ENCODE results near the gene IGSF9.

IGSF9 gene

DNA sequence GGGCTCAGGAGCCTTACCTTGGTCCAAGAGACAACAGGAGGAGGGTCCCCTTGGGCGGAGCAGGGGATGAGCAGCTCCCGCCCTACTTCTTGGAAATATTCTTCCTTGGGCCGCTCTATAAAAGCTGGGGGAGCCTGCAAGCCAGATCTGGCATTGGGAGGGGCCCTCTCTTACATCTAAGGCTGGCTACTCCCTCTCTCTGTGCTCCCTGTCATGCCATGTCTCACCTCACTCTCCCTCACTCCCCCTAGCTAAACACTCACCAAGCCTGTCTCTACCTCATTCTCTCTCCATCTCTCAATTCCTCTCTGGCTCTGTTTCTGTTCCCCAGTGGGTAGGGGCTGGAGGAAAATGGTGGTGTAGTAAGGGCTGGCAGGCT lies 13.6 kb downstream of the IGSF9 start:
- DNase-seq: no peak

DNA sequence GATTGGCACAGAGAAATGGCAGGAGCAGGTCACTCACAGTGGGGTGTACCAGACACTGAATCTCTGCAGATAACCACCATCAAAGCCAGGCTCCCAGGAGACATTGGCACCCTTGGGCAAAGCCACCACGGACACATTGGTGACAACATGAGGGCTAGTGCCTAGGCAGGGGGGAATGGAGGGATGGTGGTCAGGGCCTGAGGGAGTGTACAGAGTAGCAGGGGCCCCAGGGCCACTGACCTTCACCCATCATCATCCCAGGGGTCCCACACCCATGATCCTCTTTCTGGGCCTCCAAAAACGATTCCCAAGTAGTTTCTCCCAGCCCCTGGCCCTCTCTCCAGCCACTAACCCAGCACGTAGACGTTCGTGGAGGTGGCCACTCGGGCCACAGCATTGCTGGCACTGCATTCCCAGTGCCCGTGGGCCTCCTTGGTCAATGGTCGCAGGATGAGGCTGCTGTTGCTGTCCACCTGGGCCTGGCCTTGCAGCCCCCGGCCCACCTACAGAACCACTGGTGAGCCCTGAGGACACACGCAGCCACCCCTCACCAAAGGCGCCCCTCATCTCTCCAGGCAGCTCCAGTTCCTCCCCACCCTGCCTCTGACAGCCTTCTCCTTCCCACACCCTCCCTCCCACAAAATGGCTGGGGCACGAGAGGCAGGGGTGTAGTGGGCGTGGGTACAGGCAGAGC lies 14.2 kb downstream of the IGSF9 start:
- no peak for DNase-seq

DNA sequence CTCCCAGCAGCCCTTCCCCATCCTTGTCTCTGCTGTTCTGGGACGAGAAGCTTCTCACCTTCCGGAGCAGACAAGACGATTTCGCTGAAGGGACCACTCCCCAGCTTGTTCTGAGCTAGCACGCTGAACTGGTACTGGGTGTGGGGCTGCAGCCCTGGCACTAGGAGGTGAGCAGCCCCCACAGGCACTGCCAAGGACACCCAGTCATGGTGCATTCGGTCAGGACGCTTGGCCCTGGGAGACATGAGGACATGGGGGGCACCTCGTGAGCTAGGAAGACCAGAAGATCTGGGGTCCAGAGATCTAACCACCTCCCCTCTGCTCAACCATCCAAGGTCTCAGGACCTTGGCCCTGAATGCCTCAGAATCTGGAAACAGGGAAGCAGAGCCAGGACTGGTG lies 14.8 kb downstream of the IGSF9 start:
- no peak for DNase-seq

- DNase-seq: no peak
Observed at GRCh38 chr1:159930216-159930615, 15.2 kb downstream of the IGSF9 start.

DNA sequence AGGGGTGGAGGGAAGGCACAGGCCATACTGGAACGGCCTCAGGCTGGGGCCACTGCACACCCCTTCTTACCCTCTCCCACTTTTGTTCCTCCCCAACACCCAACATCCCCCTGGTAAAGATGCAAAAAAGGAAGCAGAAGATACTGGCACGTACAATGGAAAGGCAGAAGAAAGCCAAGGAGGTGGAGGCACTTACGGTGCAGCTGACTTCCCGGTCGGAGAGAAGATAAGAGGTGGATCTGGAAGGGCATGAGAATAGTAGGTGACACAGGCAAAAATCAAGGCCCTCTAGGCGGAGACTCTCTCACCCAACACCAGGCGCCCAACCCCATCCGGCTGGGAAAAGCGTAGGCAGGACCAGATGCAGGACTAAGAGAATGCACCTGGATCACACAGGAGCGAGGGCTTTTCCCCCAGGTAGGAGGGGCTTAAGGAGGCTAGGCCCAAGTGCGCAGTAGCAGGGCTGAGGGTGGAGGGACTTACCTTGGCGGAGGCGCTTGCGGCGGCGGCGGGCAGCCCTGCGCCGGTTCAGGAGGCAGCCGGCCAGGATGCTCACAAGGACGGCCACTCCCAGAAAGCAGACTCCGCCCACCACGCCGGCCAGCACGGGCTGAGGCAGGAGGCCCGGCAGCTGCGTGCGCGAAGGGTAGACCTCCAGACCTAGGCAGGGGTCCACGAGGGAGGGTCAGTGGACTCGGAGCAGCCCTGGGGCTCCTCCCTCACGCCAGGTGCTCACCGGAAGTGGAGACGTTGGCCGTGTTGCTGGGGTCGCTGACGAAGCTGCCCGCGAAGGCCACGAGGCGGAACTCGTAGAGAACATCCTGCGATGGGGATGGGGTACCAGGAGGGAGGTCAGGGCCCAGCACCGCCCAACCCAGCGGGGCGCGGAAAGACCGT lies 16.0 kb downstream of the IGSF9 start:
- no peak for DNase-seq

- no peak for DNase-seq
Observed at GRCh38 chr1:159928491-159929050, 16.8 kb downstream of the IGSF9 start.

DNA sequence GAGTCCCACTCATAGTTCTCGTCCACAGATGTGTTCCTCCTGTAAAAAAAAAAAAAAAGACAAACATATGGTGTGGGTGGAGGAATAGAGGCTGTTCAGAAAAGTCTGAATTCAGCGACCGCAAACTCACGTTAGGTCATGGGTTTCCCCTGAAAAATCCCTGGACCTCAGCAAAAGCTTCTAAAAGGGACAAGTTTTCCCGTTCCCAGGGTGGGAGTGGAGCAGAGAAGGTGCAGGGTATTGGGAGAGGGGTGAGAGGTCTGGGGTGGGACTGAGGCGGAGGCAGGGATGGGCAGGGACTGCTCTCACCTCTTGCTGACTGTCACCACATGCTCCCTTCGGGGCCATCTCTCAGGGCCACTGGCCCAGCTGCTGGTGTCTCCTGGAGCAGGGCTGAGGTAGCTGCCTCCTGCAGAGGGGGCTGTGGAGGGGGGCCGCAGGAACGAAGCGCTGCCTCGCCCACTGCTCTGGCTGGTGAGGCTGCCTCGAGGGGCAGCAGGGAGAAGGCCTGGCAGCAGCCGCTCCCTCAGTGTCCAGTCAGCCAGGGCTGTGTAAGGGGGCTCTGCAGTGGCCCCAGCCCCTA lies 17.5 kb downstream of the IGSF9 start:
- no peak for DNase-seq

GRCh38 chr1:159927211-159927848 lies 18.1 kb downstream of the IGSF9 start:
- DNase-seq: no peak

DNA sequence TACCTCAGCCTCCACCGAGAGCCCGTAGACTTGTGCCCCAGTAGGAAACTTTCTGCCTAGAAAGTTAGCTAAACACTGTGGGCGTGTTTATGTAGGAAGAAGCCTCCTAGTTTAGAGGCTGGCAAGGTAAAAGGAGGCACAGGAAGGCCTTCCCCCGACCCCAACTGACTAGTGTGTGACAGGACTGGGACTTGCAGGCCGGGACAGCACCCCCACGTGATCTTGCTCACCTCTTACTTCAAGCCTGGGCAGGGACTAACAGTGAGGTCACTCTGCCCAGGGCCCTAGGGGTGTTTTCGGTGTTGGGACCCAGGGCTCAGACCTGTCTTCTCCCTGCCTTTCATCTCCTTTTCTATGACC lies 19.7 kb downstream of the IGSF9 start:
- DNase-seq: no peak

GRCh38 chr1:159924791-159925718 lies 20.4 kb downstream of the IGSF9 start, which contains the start of gene TAGLN2:
Gene TAGLN2, minus strand, starts transcription at chr1:159925507. Its CDS starts 4,998 bp downstream, at chr1:159920509.
- no peak for DNase-seq

- DNase-seq: no peak
Observed at GRCh38 chr1:159924025-159924790, 21.2 kb downstream of the IGSF9 start.

DNA sequence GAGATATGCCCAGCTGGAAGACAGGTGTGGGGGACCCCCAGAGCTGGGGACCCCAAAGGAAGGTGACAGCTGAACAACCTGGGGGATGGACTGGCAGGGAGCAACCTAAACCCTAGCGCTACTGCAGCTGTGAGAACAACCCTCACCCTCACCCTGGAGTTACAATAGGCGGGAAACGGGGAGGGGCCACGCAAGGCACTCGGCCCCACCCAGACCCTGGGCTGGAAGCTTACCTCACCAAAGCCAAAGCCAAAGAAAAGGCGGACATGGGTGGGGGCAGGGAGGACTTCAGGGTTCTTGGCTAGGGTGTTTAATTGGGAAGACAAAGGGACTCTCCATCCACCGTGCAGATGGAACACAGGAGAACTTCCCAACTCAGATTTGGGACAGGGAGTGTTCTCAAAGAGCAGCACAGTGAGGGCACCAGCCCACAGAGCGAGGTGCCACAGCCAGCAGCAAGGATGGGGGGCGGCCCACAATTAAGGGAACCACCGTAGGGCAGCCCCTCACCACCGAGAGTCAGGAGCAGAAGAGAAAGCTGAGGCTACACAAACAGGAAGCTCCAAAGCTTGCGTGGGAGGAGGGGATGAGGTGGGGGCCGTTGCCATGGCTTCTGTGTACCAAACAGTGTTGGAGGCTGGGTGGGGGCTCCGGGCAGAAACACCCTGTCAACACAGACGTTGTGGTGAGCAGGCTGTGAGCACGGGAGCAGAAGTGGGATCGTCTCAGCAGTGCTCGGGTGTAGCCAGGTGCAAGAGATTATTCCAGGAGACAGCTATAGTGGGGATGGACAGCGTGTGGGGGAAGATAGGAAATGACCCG lies 22.0 kb downstream of the IGSF9 start:
- no peak for DNase-seq

GRCh38 chr1:159922511-159923202 lies 22.8 kb downstream of the IGSF9 start:
- DNase-seq: no peak

GRCh38 chr1:159921700-159922504 lies 23.5 kb downstream of the IGSF9 start:
- DNase-seq: no peak

GRCh38 chr1:159921251-159921650 lies 24.2 kb downstream of the IGSF9 start:
- no peak for DNase-seq

DNA sequence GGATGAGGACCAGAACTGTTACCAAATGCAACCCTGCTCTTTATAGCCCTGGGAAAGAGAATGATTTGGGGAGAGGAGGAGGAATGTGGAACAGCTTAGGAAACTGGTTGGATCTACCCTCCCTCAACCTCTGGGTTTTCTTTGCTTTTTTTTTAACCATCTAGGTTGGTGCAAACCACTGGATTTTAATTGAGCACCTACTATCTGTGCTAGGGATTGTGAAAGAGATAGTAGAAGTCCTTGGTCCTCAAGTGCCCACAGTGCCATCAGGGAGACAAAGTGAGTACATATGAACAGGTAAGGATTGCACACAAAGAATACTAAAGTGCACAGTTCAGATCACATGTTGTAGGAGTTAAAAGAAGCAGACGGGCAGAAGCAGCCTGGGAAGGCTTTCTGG lies 24.8 kb downstream of the IGSF9 start:
- DNase-seq: no peak

DNA sequence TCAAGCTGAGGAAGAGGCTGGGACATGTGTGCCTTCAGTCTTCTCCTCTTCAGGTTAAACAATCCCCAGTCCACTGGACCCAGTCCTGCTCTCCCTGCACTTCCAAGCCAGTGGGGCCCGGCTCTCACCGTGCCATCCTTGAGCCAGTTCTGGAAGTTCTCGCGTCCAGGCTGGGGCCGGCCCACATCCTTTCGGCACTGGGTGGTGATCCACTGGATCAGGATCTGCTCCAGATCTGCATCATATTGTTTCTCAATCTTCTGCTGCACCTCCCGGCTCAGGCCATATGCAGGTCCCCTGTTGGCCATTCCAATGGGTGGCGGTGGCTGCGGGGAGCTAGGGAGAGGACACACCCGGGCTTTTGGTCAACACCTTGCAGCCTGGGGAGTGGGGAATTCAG lies 25.2 kb downstream of the IGSF9 start:
- DNase-seq: no peak

DNA sequence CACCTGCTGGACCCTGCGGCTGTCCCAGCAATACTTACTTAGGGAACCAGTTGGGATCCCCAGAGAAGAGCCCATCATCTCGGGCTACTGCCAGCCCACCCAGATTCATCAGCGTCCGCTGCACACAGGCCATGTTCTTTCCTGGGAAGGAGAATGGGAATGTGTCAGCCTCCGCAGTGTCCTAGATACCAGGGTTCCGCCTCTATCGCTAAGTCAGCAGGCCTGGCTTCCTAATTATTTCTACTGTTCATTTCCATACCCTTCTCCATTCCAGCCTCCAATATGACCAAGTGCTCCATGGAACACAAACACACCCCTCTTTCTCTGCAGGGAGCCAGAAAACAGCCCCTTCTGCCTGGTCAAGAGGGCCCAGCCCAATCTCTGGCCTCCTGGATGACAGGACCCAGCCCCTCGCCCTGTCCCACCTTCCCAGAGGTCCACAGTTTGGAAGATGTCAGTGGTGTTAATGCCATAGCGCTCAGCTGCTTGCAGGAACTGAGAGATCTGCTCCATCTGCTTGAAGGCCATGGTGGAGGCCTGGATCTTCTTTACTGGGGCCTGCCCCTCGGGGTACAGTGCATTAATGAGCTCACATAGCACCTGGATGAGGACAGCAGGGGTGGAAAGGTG lies 26.1 kb downstream of the IGSF9 start:
- no peak for DNase-seq

Data from cerebellar nuclear complex (tissue), 1 donor.